Stimulated activated naive CD4-positive, alpha-beta T cell (primary cell): ENCODE measurements around the gene VILL.
"Not testable (repeated sequence)": the region's sequence is repeated elsewhere in the genome, so short reads cannot be mapped to it uniquely, and the experiment has no call there.

ENCODE experiments used
- DNase-seq, 6 experiments: peaks; one replicate each; lab custom pipeline; 2025; lab: John Stamatoyannopoulos, UW

The VILL gene

GRCh38 chr3:38036286-38036685, 45.7 kb downstream of the VILL start:
- DNase-seq, result no peak

- DNase-seq, result no peak
These were observed 46.3 kb downstream of the VILL start for GRCh38 chr3:38036906-38037305.

GRCh38 chr3:38038447-38038911, 47.9 kb downstream of the VILL start:
- DNase-seq, result peak in 2 of 6 experiments; percentile 7 to 67

GRCh38 chr3:38039101-38039898, 48.7 kb downstream of the VILL start, which contains the start of gene DLEC1:
Gene DLEC1, plus strand, starts transcription at chr3:38039208. Its CDS starts 18 bp downstream, at chr3:38039226.
- peak; percentile 69 to 86 (median 74) for DNase-seq

GRCh38 chr3:38039899-38040261, 49.3 kb downstream of the VILL start:
- DNase-seq, result peak; percentile 25 to 62 (median 38)

- DNase-seq, result no peak
These were observed 49.8 kb downstream of the VILL start for GRCh38 chr3:38040401-38040800.

GRCh38 chr3:38043486-38043885, 52.9 kb downstream of the VILL start:
- no peak for DNase-seq

- DNase-seq, result no peak
These were observed 55.4 kb downstream of the VILL start for GRCh38 chr3:38046027-38046426.

GRCh38 chr3:38046821-38047220, 56.2 kb downstream of the VILL start:
- DNase-seq, result no peak

GRCh38 chr3:38047896-38048295, 57.3 kb downstream of the VILL start:
- no peak for DNase-seq

- no peak for DNase-seq
These were observed 59.0 kb downstream of the VILL start for GRCh38 chr3:38049358-38050126.

GRCh38 chr3:38051131-38051530, 60.5 kb downstream of the VILL start:
- no peak for DNase-seq

- not testable (repeated sequence) for DNase-seq
These were observed 62.7 kb downstream of the VILL start for GRCh38 chr3:38053286-38053685.

GRCh38 chr3:38053813-38054498, 63.4 kb downstream of the VILL start:
- DNase-seq, result not testable (repeated sequence)

- no peak for DNase-seq
These were observed 64.0 kb downstream of the VILL start for GRCh38 chr3:38054499-38055001.
